PC-9 (cell line): ENCODE measurements around the gene PTPMT1. TPM values are rescaled to one million over a fixed set of nuclear protein-coding genes. Genes with fewer than 3 reads are reported as not detected.
"Not testable (repeated sequence)": the region's sequence is repeated elsewhere in the genome, so short reads cannot be mapped to it uniquely, and the experiment has no call there.

Experiments
- BruUV-seq: library from RNA; stranded (reverse); fragments of 400-500 nt; replicated peaks from 2 replicates; lab custom pipeline; 2021; lab: Mats Ljungman, UMichigan
- CTCF ChIA-PET: fragments of 300-600 bp; sonication (Branson Sonifier 250); formaldehyde crosslinking; loops from one replicate; lab custom pipeline; 2022; ENCODE audit warnings: antibody characterized with exemption; lab: Charles Lee
- POLR2A ChIA-PET: fragments of 300-600 bp; sonication (Branson Sonifier 250); formaldehyde crosslinking; loops from one replicate; lab custom pipeline; 2022; ENCODE audit warnings: antibody characterized with exemption; ENCODE audit not compliant: unreplicated experiment; lab: Charles Lee
- DNase-seq, 2 experiments: peaks; one replicate each; pipeline versions ENCODE4 v3.0.0 to v3.0.0-alpha.2; 2015 to 2022; ENCODE audit warnings: mixed read lengths in 1 of 2
- H2AFZ ChIP-seq: fragments of 200-600 bp; sonication (generic); 2 replicates; pipeline ENCODE4 v1.8.1; 2017; ENCODE audit warnings: antibody characterized with exemption
- H3F3A ChIP-seq: fragments of 200-600 bp; sonication (generic); 2 replicates; pipeline ENCODE4 v1.8.1; 2017; ENCODE audit warnings: antibody characterized with exemption, mild to moderate bottlenecking, low read depth; ENCODE audit not compliant: insufficient read depth
- H3K27ac ChIP-seq: fragments of 200-600 bp; sonication (generic); 2 replicates; pipeline ENCODE4 v1.6.1; 2016; ENCODE audit warnings: mixed run types
- H3K27me3 ChIP-seq: fragments of 200-600 bp; sonication (generic); 2 replicates; pipeline ENCODE4 v1.6.1; 2016; ENCODE audit warnings: low read depth, mixed run types; ENCODE audit not compliant: insufficient read depth
- H3K36me3 ChIP-seq: fragments of 200-600 bp; sonication (generic); 2 replicates; pipeline ENCODE4 v1.6.1; 2016; ENCODE audit warnings: low read depth, mixed run types
- H3K4me1 ChIP-seq: fragments of 200-600 bp; sonication (generic); replicated peaks from 2 replicates; pipeline ENCODE4 v1.6.1; 2016; ENCODE audit warnings: mixed run types; ENCODE audit not compliant: insufficient read depth
- H3K4me2 ChIP-seq: fragments of 200-600 bp; sonication (generic); 2 replicates; pipeline ENCODE4 v1.6.1; 2017; ENCODE audit warnings: mixed run types
- H3K4me3 ChIP-seq: fragments of 200-600 bp; sonication (generic); 2 replicates; pipeline ENCODE4 v1.6.1; 2016; ENCODE audit warnings: mixed run types
- H3K79me2 ChIP-seq: fragments of 200-600 bp; sonication (generic); 2 replicates; pipeline ENCODE4 v1.6.1; 2017; ENCODE audit warnings: low read depth, mixed run types
- H3K9me2 ChIP-seq: fragments of 200-600 bp; sonication (generic); 2 replicates; pipeline ENCODE4 v1.8.1; 2017; ENCODE audit warnings: mild to moderate bottlenecking; ENCODE audit not compliant: insufficient read depth
- H3K9me3 ChIP-seq: fragments of 200-600 bp; sonication (generic); 2 replicates; pipeline ENCODE4 v1.8.1; 2016; ENCODE audit warnings: low read depth; ENCODE audit not compliant: insufficient read depth
- H4K20me1 ChIP-seq: fragments of 200-600 bp; sonication (generic); 2 replicates; pipeline ENCODE4 v1.8.1; 2017; ENCODE audit not compliant: insufficient read depth
- CTCF ChIP-seq: fragments of 200-600 bp; sonication (generic); conservative IDR thresholded peaks from 2 replicates; pipeline ENCODE4 v1.6.1; 2017; ENCODE audit warnings: mixed run types, antibody characterized with exemption, mild to moderate bottlenecking, moderate library complexity
- EZH2 ChIP-seq: fragments of 200-600 bp; sonication (generic); IDR thresholded peaks from 2 replicates; pipeline ENCODE4 v1.8.0; 2017; ENCODE audit warnings: antibody characterized with exemption, low read depth
- intact Hi-C: fragments of 100-400 bp; cut with micrococcal nuclease; formaldehyde crosslinking; loops from one replicate; pipeline ENCODE4 v1.10.0; 2022; ENCODE audit not compliant: unreplicated experiment
- total RNA-seq: library from RNA; stranded (reverse); gene quantifications from 2 replicates; pipeline ENCODE4 v1.2.3, GENCODE V29; 2021

PTPMT1 gene
- total RNA-seq, 1 experiment from 2014 or later: 79.0 TPM

GRCh38 chr11:47524291-47524874 lies 41.0 kb upstream of the PTPMT1 start:
- H2AFZ ChIP-seq: no peak overlapping the region
- no peaks in the 10 kb centered on the region for H3K9me2 ChIP-seq
- H3K4me1 ChIP-seq: peaks cover 30% of the 10 kb centered on the region
- TF ChIP-seq EZH2: no peak
- no peak for TF ChIP-seq CTCF
- H3F3A ChIP-seq: peaks cover 56% of the 10 kb centered on the region
- peaks cover 100% of the 10 kb centered on the region for H3K79me2 ChIP-seq
- H3K27ac ChIP-seq: peak overlapping the region; percentile 59
- H3K27me3 ChIP-seq: no peaks in the 10 kb centered on the region
- H4K20me1 ChIP-seq: peaks cover 94% of the 10 kb centered on the region
- DNase-seq: no peak
- no TSS peak for BruUV-seq
- intact Hi-C loops: no loop called here
- H3K4me2 ChIP-seq: peak overlapping the region; percentile 43
- no peaks in the 10 kb centered on the region for H3K9me3 ChIP-seq
- H3K36me3 ChIP-seq: peaks cover 5% of the 10 kb centered on the region; the same call in 1 of the 2 replicates
- CTCF ChIA-PET: interaction anchor here (0.6 kb wide), 1 partner anchor 113 kb away, joined by 3 read pairs; no protein-coding TSS in a partner anchor
- no peak overlapping the region for H3K4me3 ChIP-seq
- POLR2A ChIA-PET: no interaction called here

- H3K27me3 ChIP-seq, H3K27ac ChIP-seq, H3K9me3 ChIP-seq, intact Hi-C loops, H3K9me2 ChIP-seq, DNase-seq, H2AFZ ChIP-seq, BruUV-seq, H3K4me2 ChIP-seq, H3K4me3 ChIP-seq, POLR2A ChIA-PET, H3K36me3 ChIP-seq, CTCF ChIA-PET: not testable (repeated sequence)
- H3K79me2 ChIP-seq: peaks cover 100% of the 10 kb centered on the region
- peaks cover 30% of the 10 kb centered on the region for H3K4me1 ChIP-seq
- H4K20me1 ChIP-seq: peaks cover 100% of the 10 kb centered on the region
- H3F3A ChIP-seq: peaks cover 56% of the 10 kb centered on the region
These were observed 39.4 kb upstream of the PTPMT1 start for GRCh38 chr11:47526032-47526431.

GRCh38 chr11:47527186-47527585 lies 38.2 kb upstream of the PTPMT1 start:
- Histone ChIP-seq H3K27ac (peak overlapping the region; percentile 29; the same call in 1 of the 2 replicates), H3K9me2 (no peaks in the 10 kb centered on the region), H3K79me2 (peaks cover 100% of the 10 kb centered on the region), H3K27me3 (no peaks in the 10 kb centered on the region), H2AFZ (no peak overlapping the region), H4K20me1 (peaks cover 100% of the 10 kb centered on the region), H3F3A (peaks cover 51% of the 10 kb centered on the region), H3K9me3 (no peaks in the 10 kb centered on the region), H3K4me3 (no peak overlapping the region), H3K4me2 (no peak overlapping the region), H3K36me3 (0 out of 2 replicates have a peak, but pooled peaks cover 5% of the 10 kb centered on the region), H3K4me1 (peaks cover 30% of the 10 kb centered on the region)
- BruUV-seq: no TSS peak
- no peak for DNase-seq
- CTCF ChIA-PET: no interaction called here
- no peak for TF ChIP-seq CTCF
- TF ChIP-seq EZH2: no peak
- POLR2A ChIA-PET: no interaction called here
- intact Hi-C loops: no loop called here
